MM.1S (cell line): ENCODE measurements around the gene SETBP1.
A peak's percentile ranks its signal among the peaks of the same experiment; 100 is the strongest.

ENCODE experiments used
- DNase-seq: peaks from one replicate; pipeline ENCODE4 v3.0.0-alpha.2; 2015
- H2AFZ ChIP-seq: fragments of 300-600 bp; sonication (generic); 2 replicates; pipeline ENCODE4 v1.6.0; 2016; ENCODE audit warnings: antibody characterized with exemption, low read length
- H3F3A ChIP-seq: fragments of 300-600 bp; sonication (generic); 2 replicates; pipeline ENCODE4 v1.6.1; 2016; ENCODE audit warnings: mild to moderate bottlenecking, antibody characterized with exemption, low read length, moderate library complexity, mixed read lengths; ENCODE audit not compliant: insufficient read depth
- H3K27ac ChIP-seq: fragments of 300-600 bp; sonication (generic); 2 replicates; pipeline ENCODE4 v1.5.1; 2016; ENCODE audit warnings: mild to moderate bottlenecking, low read length
- H3K27me3 ChIP-seq: fragments of 300-600 bp; sonication (generic); replicated peaks from 2 replicates; pipeline ENCODE4 v1.6.0; 2016; ENCODE audit warnings: low read length; ENCODE audit not compliant: insufficient read depth
- H3K36me3 ChIP-seq: fragments of 300-600 bp; sonication (generic); replicated peaks from 2 replicates; pipeline ENCODE4 v1.6.1; 2016; ENCODE audit warnings: mild to moderate bottlenecking, low read length, mixed read lengths; ENCODE audit not compliant: insufficient read depth
- H3K4me1 ChIP-seq: fragments of 300-600 bp; sonication (generic); 2 replicates; pipeline ENCODE4 v1.6.1; 2016; ENCODE audit warnings: low read length, mixed read lengths
- H3K4me2 ChIP-seq: fragments of 300-600 bp; sonication (generic); 2 replicates; pipeline ENCODE4 v1.6.0; 2016; ENCODE audit warnings: low read depth, low read length
- H3K4me3 ChIP-seq: fragments of 300-600 bp; sonication (generic); 2 replicates; pipeline ENCODE4 v1.5.1; 2016; ENCODE audit warnings: low read length, mixed read lengths
- H3K79me2 ChIP-seq: fragments of 300-600 bp; sonication (generic); 2 replicates; pipeline ENCODE4 v1.6.1; 2016; ENCODE audit warnings: mixed run types, low read length, mixed read lengths
- H3K9ac ChIP-seq: fragments of 300-600 bp; sonication (generic); 2 replicates; pipeline ENCODE4 v1.6.1; 2016; ENCODE audit warnings: low read length, mixed read lengths
- H3K9me2 ChIP-seq: fragments of 300-600 bp; sonication (generic); replicated peaks from 2 replicates; pipeline ENCODE4 v1.6.1; 2016; ENCODE audit warnings: mild to moderate bottlenecking, low read length, mixed read lengths; ENCODE audit not compliant: insufficient read depth
- H3K9me3 ChIP-seq: fragments of 300-600 bp; sonication (generic); replicated peaks from 2 replicates; pipeline ENCODE4 v1.6.1; 2016; ENCODE audit warnings: mild to moderate bottlenecking, low read length, mixed read lengths; ENCODE audit not compliant: insufficient read depth
- H4K20me1 ChIP-seq: fragments of 300-600 bp; sonication (generic); 2 replicates; pipeline ENCODE4 v1.6.1; 2016; ENCODE audit warnings: mild to moderate bottlenecking, low read length, moderate library complexity, mixed read lengths; ENCODE audit not compliant: insufficient read depth
- EZH2 ChIP-seq: fragments of 300-600 bp; sonication (generic); optimal IDR thresholded peaks from 2 replicates; pipeline ENCODE3; 2017; ENCODE audit warnings: low read depth, mild to moderate bottlenecking, antibody characterized with exemption, low read length, mixed read lengths
- EZH2phosphoT487 ChIP-seq: fragments of 300-600 bp; sonication (generic); IDR thresholded peaks from 2 replicates; pipeline ENCODE4 v1.6.1; 2018; ENCODE audit warnings: antibody characterized with exemption, low read length
- TF ChIP-seq, protein P1 (sequence below): fragments of 300-600 bp; sonication (generic); IDR thresholded peaks from 2 replicates; pipeline ENCODE4 v1.5.1; 2016; ENCODE audit warnings: antibody characterized with exemption, low read length, mixed read lengths

SETBP1 gene

DNA sequence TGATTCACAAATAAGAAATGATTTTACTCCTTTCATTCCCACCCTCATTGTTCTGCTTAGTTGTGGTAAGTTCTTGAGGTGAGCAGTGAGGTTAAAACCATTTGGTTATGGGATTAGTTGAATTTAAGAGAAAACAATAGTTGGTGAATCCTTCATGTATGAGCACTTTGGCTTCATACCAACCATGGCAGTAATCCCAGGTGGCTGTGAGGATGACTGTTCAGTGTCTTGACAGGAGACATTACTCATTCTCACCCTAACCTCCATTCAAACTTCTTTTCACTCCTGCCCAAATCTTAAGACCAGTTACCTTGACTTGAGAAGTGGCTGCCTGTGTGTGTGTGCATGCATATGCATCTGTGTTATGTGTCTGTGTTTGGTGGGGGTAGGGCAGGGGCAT, 143.1 kb downstream of the SETBP1 start:
- DNase-seq, result no peak
- no peaks in the 10 kb centered on the region for H3F3A ChIP-seq
- H2AFZ ChIP-seq, result no peak overlapping the region
- no peaks in the 10 kb centered on the region for H3K27me3 ChIP-seq
- H3K9me2 ChIP-seq, result no peaks in the 10 kb centered on the region
- peaks cover 22% of the 10 kb centered on the region for H3K4me1 ChIP-seq
- no peak overlapping the region for H3K27ac ChIP-seq
- no peak overlapping the region for H3K9ac ChIP-seq
- no peaks in the 10 kb centered on the region for H3K36me3 ChIP-seq
- H4K20me1 ChIP-seq, result no peaks in the 10 kb centered on the region
- no peak overlapping the region for H3K4me3 ChIP-seq
- H3K9me3 ChIP-seq, result no peaks in the 10 kb centered on the region
- TF ChIP-seq EZH2phosphoT487 (no peak), EZH2 (no peak)
- TF ChIP-seq, protein P1, sequence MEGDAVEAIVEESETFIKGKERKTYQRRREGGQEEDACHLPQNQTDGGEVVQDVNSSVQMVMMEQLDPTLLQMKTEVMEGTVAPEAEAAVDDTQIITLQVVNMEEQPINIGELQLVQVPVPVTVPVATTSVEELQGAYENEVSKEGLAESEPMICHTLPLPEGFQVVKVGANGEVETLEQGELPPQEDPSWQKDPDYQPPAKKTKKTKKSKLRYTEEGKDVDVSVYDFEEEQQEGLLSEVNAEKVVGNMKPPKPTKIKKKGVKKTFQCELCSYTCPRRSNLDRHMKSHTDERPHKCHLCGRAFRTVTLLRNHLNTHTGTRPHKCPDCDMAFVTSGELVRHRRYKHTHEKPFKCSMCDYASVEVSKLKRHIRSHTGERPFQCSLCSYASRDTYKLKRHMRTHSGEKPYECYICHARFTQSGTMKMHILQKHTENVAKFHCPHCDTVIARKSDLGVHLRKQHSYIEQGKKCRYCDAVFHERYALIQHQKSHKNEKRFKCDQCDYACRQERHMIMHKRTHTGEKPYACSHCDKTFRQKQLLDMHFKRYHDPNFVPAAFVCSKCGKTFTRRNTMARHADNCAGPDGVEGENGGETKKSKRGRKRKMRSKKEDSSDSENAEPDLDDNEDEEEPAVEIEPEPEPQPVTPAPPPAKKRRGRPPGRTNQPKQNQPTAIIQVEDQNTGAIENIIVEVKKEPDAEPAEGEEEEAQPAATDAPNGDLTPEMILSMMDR, result no peak
- H3K4me2 ChIP-seq, result no peak overlapping the region
- peaks cover 96% of the 10 kb centered on the region for H3K79me2 ChIP-seq

DNA sequence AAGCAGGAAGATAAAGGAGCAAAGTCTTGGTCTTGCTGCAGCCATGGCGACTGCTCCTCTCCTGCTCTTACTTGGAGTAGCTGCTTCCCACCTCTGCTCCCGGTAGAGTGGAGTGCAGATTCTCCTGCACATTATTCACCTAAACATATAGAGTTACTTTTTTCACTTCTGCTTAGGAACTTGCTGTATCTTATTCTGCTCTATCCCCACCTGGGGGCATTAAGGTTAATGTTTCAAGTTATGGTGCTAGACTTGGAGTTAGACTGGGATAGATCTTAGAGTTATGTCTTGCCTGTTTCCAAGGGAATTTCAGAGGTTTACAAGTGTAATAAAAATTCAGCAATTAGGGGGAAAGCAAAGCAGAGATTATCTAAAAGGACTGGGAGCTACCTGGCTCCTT, 144.2 kb downstream of the SETBP1 start:
- no peaks in the 10 kb centered on the region for H3K27me3 ChIP-seq
- H2AFZ ChIP-seq, result no peak overlapping the region
- H3K9me3 ChIP-seq, result no peaks in the 10 kb centered on the region
- TF ChIP-seq EZH2phosphoT487 (no peak), EZH2 (no peak)
- TF ChIP-seq, protein P1, result peak; percentile 19
- no peak overlapping the region for H3K4me2 ChIP-seq
- no peaks in the 10 kb centered on the region for H3K36me3 ChIP-seq
- H3F3A ChIP-seq, result no peaks in the 10 kb centered on the region
- H3K9ac ChIP-seq, result no peak overlapping the region
- H3K27ac ChIP-seq, result no peak overlapping the region
- no peak overlapping the region for H3K4me3 ChIP-seq
- H3K9me2 ChIP-seq, result no peaks in the 10 kb centered on the region
- peaks cover 22% of the 10 kb centered on the region for H3K4me1 ChIP-seq
- no peak for DNase-seq
- H3K79me2 ChIP-seq, result peaks cover 96% of the 10 kb centered on the region
- no peaks in the 10 kb centered on the region for H4K20me1 ChIP-seq

DNA sequence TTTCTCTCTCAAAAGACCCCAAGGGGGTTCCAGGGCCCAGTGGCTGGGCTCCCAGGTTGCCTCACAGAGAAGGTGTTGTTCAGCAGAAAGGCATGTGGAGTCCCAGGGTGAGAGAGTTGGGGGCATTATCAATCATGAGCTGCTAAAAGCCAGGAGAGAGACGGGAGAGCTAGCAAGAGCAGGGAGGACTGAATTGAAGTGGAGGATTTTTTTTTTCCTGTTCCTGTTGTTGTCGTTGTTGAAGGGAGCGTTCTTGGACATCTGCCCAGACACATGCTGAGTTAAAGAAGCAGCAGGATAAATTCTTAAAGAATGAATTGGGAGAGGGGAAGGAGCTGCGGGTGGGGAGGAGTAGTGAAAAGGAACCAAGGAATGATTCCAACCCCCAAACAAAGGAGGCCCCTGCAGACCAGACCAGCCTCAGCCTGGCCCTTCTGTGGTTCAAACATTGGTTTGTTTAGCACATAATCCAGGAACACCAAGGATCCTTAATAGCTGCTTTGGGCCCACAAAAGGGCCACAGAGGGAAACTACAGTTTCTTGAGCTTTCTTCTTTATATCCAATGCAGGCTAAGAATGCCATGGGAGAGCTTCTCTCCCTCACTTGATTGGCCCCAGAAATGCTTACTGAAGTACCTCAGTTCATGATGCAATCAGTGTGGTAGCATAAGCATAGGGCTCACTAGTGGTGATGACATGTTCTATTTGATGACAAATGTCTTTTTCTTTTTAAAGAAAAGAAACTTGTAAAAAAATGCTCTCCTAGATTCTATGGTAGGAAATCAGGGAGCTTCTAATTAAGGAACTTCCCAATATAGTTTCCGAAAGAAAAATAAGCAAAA, 146.0 kb downstream of the SETBP1 start:
- no peak overlapping the region for H3K4me2 ChIP-seq
- no peaks in the 10 kb centered on the region for H3K27me3 ChIP-seq
- peaks cover 22% of the 10 kb centered on the region for H3K4me1 ChIP-seq
- no peak overlapping the region for H3K4me3 ChIP-seq
- no peaks in the 10 kb centered on the region for H3K9me3 ChIP-seq
- H3K9me2 ChIP-seq, result no peaks in the 10 kb centered on the region
- peaks cover 96% of the 10 kb centered on the region for H3K79me2 ChIP-seq
- TF ChIP-seq EZH2phosphoT487, result no peak
- TF ChIP-seq EZH2, result no peak
- TF ChIP-seq, protein P1, result no peak
- H3F3A ChIP-seq, result no peaks in the 10 kb centered on the region
- H4K20me1 ChIP-seq, result no peaks in the 10 kb centered on the region
- no peak for DNase-seq
- H2AFZ ChIP-seq, result no peak overlapping the region
- no peaks in the 10 kb centered on the region for H3K36me3 ChIP-seq
- no peak overlapping the region for H3K27ac ChIP-seq
- H3K9ac ChIP-seq, result no peak overlapping the region
